Esophagus squamous epithelium (tissue), 5 donors: ENCODE results near the gene MIER3. TPM values are rescaled to one million over a fixed set of nuclear protein-coding genes. Genes with fewer than 3 reads are reported as not detected.

Source experiments
- DNase-seq: peaks from one replicate; lab custom pipeline; 2025; lab: John Stamatoyannopoulos, UW
- H3K27ac ChIP-seq, 4 donors: fragments of 200-600 bp; sonication (generic); one replicate each; pipeline ENCODE4 v1.5.1; 2016 to 2019; ENCODE audit warnings: mild to moderate bottlenecking in 1 of 4
- H3K27me3 ChIP-seq, 4 donors: fragments of 200-600 bp; sonication (generic); 1 replicate in 3 of 4; 2 replicates in 1 of 4; pipeline versions ENCODE4 v1.5.1 to v1.6.0; 2017 to 2021; ENCODE audit warnings: antibody characterized with exemption in 1 of 4
- H3K36me3 ChIP-seq, 3 donors: fragments of 200-600 bp; sonication (generic); one replicate each; pipeline ENCODE4 v1.5.1; 2016 to 2019
- H3K4me1 ChIP-seq, 3 donors: fragments of 200-600 bp; sonication (generic); one replicate each; pipeline ENCODE4 v1.5.1; 2017 to 2019
- H3K4me3 ChIP-seq, 4 donors: fragments of 200-600 bp; sonication (generic); 1 replicate in 3 of 4; 2 replicates in 1 of 4; pipeline ENCODE4 v1.5.1; 2016 to 2019; ENCODE audit warnings: mild to moderate bottlenecking in 2 of 4, moderate library complexity in 1 of 4
- H3K9me3 ChIP-seq, 3 donors: fragments of 200-600 bp; sonication (generic); one replicate each; pipeline ENCODE4 v1.5.1; 2016 to 2019
- CTCF ChIP-seq, 6 experiments: fragments of 450-650 bp in 4 of 6; fragments of 200-600 bp in 2 of 6; sonication (generic) in 2 of 6; IDR thresholded peaks; one replicate each; pipeline ENCODE4 v1.5.1; 2016 to 2019; ENCODE audit warnings: antibody characterized with exemption in 6 of 6, mild to moderate bottlenecking in 4 of 6, moderate library complexity in 4 of 6
- POLR2A ChIP-seq, 4 donors: fragments of 450-650 bp; IDR thresholded peaks; one replicate each; pipeline ENCODE4 v1.6.1; 2017; ENCODE audit warnings: antibody characterized with exemption in 4 of 4, mild to moderate bottlenecking in 4 of 4, moderate library complexity in 3 of 4
- WGBS, 2 donors: methylation state at CpG; one replicate each; pipeline ENCODE4 v1.1.5; 2018; 5-methylcytosine and 5-hydroxymethylcytosine counted together
- intact Hi-C: fragments of 100-400 bp; cut with DNase I; formaldehyde crosslinking; loops from one replicate; pipeline ENCODE4 v1.15.0; 2022
- total RNA-seq, 4 donors: library from RNA; depleted of rRNA; stranded (reverse); fragments of >200 nt; gene quantifications; one replicate each; pipeline ENCODE4 v1.1.0, GENCODE V29; 2016
- donor health status: DM: yes; HTN: yes; CAD: no.

MIER3 gene
- 10 to 100 TPM; 13.0 to 26.1 (median 25.5) TPM for total RNA-seq

- Histone ChIP-seq H3K4me3 (peak within 1 kb of the TSS; percentile 79 to 98 (median 90)), H3K4me1 (peaks cover 0 to 24% (median 8%) of the 10 kb centered on the region in 3 donors), H3K27me3 (peaks cover 0 to 19% (median 0%) of the 10 kb centered on the region in 4 donors), H3K36me3 (peaks cover 0 to 17% (median 0%) of the 10 kb centered on the region in 3 donors), H3K9me3 (no peaks in the 10 kb centered on the region), H3K27ac (peak within 1 kb of the TSS; percentile 87 to 93 (median 92))
- intact Hi-C loops, result no loop called here
- TF ChIP-seq CTCF (IDR thresholded peaks at IDR 0.05), result no peak
- TF ChIP-seq POLR2A (IDR thresholded peaks at IDR 0.05), result peak in 1 of 4 donors; percentile 24
- 0% methylated on average over 2 to 16 of the region's 89 CpGs for WGBS, 2 donors
- no peak for DNase-seq
These were observed at the start of gene MIER3 for GRCh38 chr5:56951946-56952691. Gene MIER3, minus strand, starts transcription at chr5:56952123. Its CDS starts 21 bp downstream, at chr5:56952102.

- H3K4me1 ChIP-seq, result no peaks in the 10 kb centered on the region
- no peaks in the 10 kb centered on the region for H3K27me3 ChIP-seq
- 38 to 73% methylated on average over 1 of the region's 1 CpG for WGBS, 2 donors
- H3K9me3 ChIP-seq, result no peaks in the 10 kb centered on the region
- no peak overlapping the region for H3K4me3 ChIP-seq
- no peak for DNase-seq
- H3K27ac ChIP-seq, result no peak overlapping the region
- no peaks in the 10 kb centered on the region for H3K36me3 ChIP-seq
- intact Hi-C loops, result no loop called here
- no peak for TF ChIP-seq POLR2A (IDR thresholded peaks at IDR 0.05)
- no peak for TF ChIP-seq CTCF (IDR thresholded peaks at IDR 0.05)
These were observed 43.7 kb upstream of the MIER3 start for GRCh38 chr5:56995596-56995995.

GRCh38 chr5:56993241-56993640, 41.3 kb upstream of the MIER3 start:
- TF ChIP-seq CTCF (IDR thresholded peaks at IDR 0.05) (no peak), POLR2A (IDR thresholded peaks at IDR 0.05) (no peak)
- H3K27me3 ChIP-seq, result no peaks in the 10 kb centered on the region
- H3K4me3 ChIP-seq, result no peak overlapping the region
- intact Hi-C loops, result no loop called here
- no peak for DNase-seq
- H3K27ac ChIP-seq, result no peak overlapping the region
- WGBS, 2 donors, result 53 to 80% methylated on average over 2 of the region's 2 CpGs
- H3K9me3 ChIP-seq, result no peaks in the 10 kb centered on the region
- H3K36me3 ChIP-seq, result no peaks in the 10 kb centered on the region
- no peaks in the 10 kb centered on the region for H3K4me1 ChIP-seq

GRCh38 chr5:56989676-56990075, 37.8 kb upstream of the MIER3 start:
- DNase-seq, result no peak
- no peaks in the 10 kb centered on the region for H3K27me3 ChIP-seq
- TF ChIP-seq CTCF (IDR thresholded peaks at IDR 0.05) (no peak), POLR2A (IDR thresholded peaks at IDR 0.05) (no peak)
- 63 to 67% methylated on average over 2 of the region's 2 CpGs for WGBS, 2 donors
- no peaks in the 10 kb centered on the region for H3K4me1 ChIP-seq
- no peaks in the 10 kb centered on the region for H3K9me3 ChIP-seq
- H3K27ac ChIP-seq, result no peak overlapping the region
- no peaks in the 10 kb centered on the region for H3K36me3 ChIP-seq
- no peak overlapping the region for H3K4me3 ChIP-seq
- intact Hi-C loops, result no loop called here

GRCh38 chr5:56988490-56988889, 36.6 kb upstream of the MIER3 start:
- intact Hi-C loops, result no loop called here
- Histone ChIP-seq H3K9me3 (no peaks in the 10 kb centered on the region), H3K4me1 (no peaks in the 10 kb centered on the region), H3K27ac (no peak overlapping the region), H3K4me3 (no peak overlapping the region), H3K27me3 (no peaks in the 10 kb centered on the region), H3K36me3 (no peaks in the 10 kb centered on the region)
- WGBS, 2 donors, result 83 to 91% methylated on average over 4 of the region's 4 CpGs
- TF ChIP-seq CTCF (IDR thresholded peaks at IDR 0.05), result no peak
- TF ChIP-seq POLR2A (IDR thresholded peaks at IDR 0.05), result no peak
- DNase-seq, result no peak
